NB4 (cell line): ENCODE measurements around the gene CLNK.

Experiments used
- CTCF ChIP-seq: IDR thresholded peaks from one replicate; pipeline ENCODE4 v1.5.1; 2012; ENCODE audit warnings: low read depth, low read length
- MYC ChIP-seq: IDR thresholded peaks from 2 replicates; pipeline ENCODE4 v1.6.1; 2011; ENCODE audit warnings: low read depth, low read length
- POLR2A ChIP-seq: IDR thresholded peaks from 2 replicates; pipeline ENCODE4 v1.6.1; 2011; ENCODE audit warnings: mild to moderate bottlenecking; ENCODE audit not compliant: insufficient read length; ENCODE audit errors: extremely low read depth

- no peak for TF ChIP-seq CTCF
- no peak for TF ChIP-seq POLR2A
- no peak for TF ChIP-seq MYC
Observed at GRCh38 chr4:10448991-10449390, 235.6 kb downstream of the CLNK start.
